Esophagus muscularis mucosa (tissue), 4 donors: ENCODE data around the gene GSN. TPM values are rescaled to one million over a fixed set of nuclear protein-coding genes. Genes with fewer than 3 reads are reported as not detected.

ENCODE experiments used
- DNase-seq: peaks from one replicate; pipeline ENCODE4 v3.0.0-alpha.2; 2017; ENCODE audit errors: extremely low spot score
- H3K27ac ChIP-seq, 4 donors: fragments of 200-600 bp; sonication (generic); replicated peaks in 1 of 4; 1 replicate in 3 of 4; 2 replicates in 1 of 4; pipeline ENCODE4 v1.5.1; 2016 to 2019; ENCODE audit warnings: mild to moderate bottlenecking in 1 of 4
- H3K27me3 ChIP-seq, 4 donors: fragments of 200-600 bp; sonication (generic); one replicate each; pipeline versions ENCODE4 v1.5.1 to v1.6.0; 2016 to 2019
- H3K36me3 ChIP-seq, 4 donors: fragments of 200-600 bp; sonication (generic); one replicate each; pipeline ENCODE4 v1.5.1; 2016 to 2019
- H3K4me1 ChIP-seq, 4 donors: fragments of 200-600 bp; sonication (generic); one replicate each; pipeline ENCODE4 v1.5.1; 2016 to 2019
- H3K4me3 ChIP-seq, 4 donors: fragments of 200-600 bp; sonication (generic); 1 replicate in 2 of 4; 2 replicates in 2 of 4; pipeline ENCODE4 v1.5.1; 2016 to 2019; ENCODE audit warnings: mild to moderate bottlenecking in 4 of 4, moderate library complexity in 1 of 4
- H3K9me3 ChIP-seq, 4 donors: fragments of 200-600 bp; sonication (generic); 1 replicate in 3 of 4; 2 replicates in 1 of 4; pipeline ENCODE4 v1.5.1; 2016 to 2019
- EP300 ChIP-seq: sonication (generic); formaldehyde crosslinking; IDR thresholded peaks from one replicate; pipeline ENCODE4 v1.6.1; 2017; ENCODE audit warnings: antibody characterized with exemption
- POLR2A ChIP-seq: fragments of 450-650 bp; IDR thresholded peaks from one replicate; pipeline ENCODE4 v1.6.1; 2017; ENCODE audit warnings: antibody characterized with exemption, moderate library complexity, mild to moderate bottlenecking, low read depth
- POLR2AphosphoS5 ChIP-seq, 2 donors: sonication (generic); formaldehyde crosslinking; IDR thresholded peaks; one replicate each; pipeline ENCODE4 v1.6.1; 2017; ENCODE audit warnings: antibody characterized with exemption in 2 of 2
- WGBS: methylation state at CpG from one replicate; pipeline ENCODE4 v1.1.5; 2018; 5-methylcytosine and 5-hydroxymethylcytosine counted together
- intact Hi-C: fragments of 100-400 bp; cut with DNase I; formaldehyde crosslinking; loops from one replicate; pipeline ENCODE4 v1.15.1; 2023
- total RNA-seq, 4 donors: library from RNA; depleted of rRNA; stranded (reverse); fragments of >200 nt; gene quantifications; one replicate each; pipeline versions ENCODE4 v1.1.0 to v1.2.1, GENCODE V29; 2016
- TF ChIP-seq, protein P1 (sequence below), 3 experiments: fragments of 200-600 bp in 2 of 3; fragments of 450-650 bp in 1 of 3; sonication (generic) in 2 of 3; IDR thresholded peaks; one replicate each; pipeline ENCODE4 v1.5.1; 2017 to 2019; ENCODE audit warnings: antibody characterized with exemption in 3 of 3, mild to moderate bottlenecking in 2 of 3, moderate library complexity in 1 of 3

GSN gene
- total RNA-seq, 4 donors from 2014 or later = 2,509 to 3,811 (median 3,170) TPM

DNA sequence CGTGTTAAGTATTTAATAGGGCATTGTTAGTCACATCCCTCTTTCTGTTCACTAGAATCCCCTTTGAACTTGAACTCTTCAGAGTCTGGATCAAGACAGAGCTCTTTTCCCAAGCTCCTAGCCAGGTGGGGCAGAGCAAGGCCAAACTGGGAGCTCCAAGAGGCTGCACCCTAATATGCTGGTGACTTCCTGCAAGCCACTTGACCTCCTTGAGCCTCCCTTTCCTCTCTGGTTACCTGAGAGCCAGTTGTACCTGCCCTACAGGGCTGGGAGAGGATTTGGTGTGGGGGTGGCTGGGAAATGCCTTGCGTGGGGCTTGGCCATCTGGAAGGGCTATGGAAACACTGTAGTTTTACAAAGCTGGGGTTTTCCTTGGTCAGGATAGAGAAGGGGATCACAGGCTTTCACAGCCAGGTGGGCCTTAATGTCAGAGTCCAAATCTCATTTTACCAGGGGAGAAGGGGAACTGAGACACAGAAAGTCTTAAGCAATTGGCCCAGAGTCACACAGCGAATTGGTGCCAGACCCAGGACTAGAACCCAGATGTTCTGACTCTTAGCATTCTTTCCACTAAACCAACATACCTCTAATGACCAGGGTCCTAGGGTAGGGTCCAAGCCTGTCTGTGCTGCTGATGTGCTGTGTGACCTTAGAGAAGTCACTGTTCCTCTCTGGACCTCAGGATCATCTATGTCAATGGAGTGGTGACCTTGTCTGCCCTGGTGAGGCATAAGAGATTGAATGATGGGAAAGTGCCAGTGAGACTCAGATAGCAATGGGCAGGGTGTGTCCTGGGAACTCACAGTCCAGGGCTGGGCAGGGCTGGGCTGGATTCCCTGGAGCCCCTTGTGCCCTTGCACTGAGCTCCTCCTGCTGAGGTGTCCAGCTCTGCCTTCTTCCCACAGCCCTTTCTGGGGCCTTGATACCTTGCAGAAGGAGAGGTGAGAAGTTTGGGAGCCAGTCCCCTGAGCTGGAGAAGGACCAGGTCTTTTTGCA, 35.8 kb downstream of the GSN start:
- H3K9me3 ChIP-seq = no peaks in the 10 kb centered on the region
- no peaks in the 10 kb centered on the region for H3K27me3 ChIP-seq
- intact Hi-C loops = no loop called here
- TF ChIP-seq EP300 (no peak), POLR2AphosphoS5 (IDR thresholded peaks at IDR 0.05) (no peak), POLR2A (no peak)
- TF ChIP-seq, protein P1, sequence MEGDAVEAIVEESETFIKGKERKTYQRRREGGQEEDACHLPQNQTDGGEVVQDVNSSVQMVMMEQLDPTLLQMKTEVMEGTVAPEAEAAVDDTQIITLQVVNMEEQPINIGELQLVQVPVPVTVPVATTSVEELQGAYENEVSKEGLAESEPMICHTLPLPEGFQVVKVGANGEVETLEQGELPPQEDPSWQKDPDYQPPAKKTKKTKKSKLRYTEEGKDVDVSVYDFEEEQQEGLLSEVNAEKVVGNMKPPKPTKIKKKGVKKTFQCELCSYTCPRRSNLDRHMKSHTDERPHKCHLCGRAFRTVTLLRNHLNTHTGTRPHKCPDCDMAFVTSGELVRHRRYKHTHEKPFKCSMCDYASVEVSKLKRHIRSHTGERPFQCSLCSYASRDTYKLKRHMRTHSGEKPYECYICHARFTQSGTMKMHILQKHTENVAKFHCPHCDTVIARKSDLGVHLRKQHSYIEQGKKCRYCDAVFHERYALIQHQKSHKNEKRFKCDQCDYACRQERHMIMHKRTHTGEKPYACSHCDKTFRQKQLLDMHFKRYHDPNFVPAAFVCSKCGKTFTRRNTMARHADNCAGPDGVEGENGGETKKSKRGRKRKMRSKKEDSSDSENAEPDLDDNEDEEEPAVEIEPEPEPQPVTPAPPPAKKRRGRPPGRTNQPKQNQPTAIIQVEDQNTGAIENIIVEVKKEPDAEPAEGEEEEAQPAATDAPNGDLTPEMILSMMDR (IDR thresholded peaks at IDR 0.05) = no peak
- H3K36me3 ChIP-seq = peaks cover 57 to 76% (median 71%) of the 10 kb centered on the region in 4 donors
- peaks cover 55 to 96% (median 92%) of the 10 kb centered on the region in 4 donors for H3K4me1 ChIP-seq
- peak overlapping the region; percentile 61 to 76 (median 70) for H3K4me3 ChIP-seq
- no peak for DNase-seq
- WGBS = 77% methylated on average over 3 of the region's 3 CpGs
- H3K27ac ChIP-seq = peak overlapping the region; percentile 93 to 99 (median 95)

DNA sequence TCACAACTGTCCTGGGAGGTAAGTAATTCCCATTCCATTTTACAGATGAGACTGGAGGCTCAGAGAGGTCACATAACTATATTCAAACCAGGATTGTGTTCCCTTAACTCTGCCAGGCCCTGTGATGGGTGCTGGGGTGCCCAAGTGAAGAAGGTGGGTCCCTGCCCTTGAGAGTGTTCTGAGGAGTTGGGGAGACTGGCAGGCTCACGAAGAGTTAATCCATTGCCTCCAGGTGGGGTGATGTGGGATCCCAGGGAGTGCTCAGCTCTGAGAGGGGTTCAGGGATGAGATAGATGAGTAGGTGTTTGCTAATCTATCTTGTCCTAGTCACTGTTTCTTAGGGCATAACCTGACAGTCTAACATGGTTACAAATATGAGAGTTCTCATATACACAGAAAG, 36.7 kb downstream of the GSN start:
- no peak for DNase-seq
- WGBS = no CpG with 5 or more reads among the region's 1 CpG
- TF ChIP-seq, protein P1 (IDR thresholded peaks at IDR 0.05) = no peak
- TF ChIP-seq POLR2AphosphoS5 (IDR thresholded peaks at IDR 0.05) = no peak
- TF ChIP-seq EP300 = no peak
- no peak for TF ChIP-seq POLR2A
- Histone ChIP-seq H3K36me3 (peaks cover 64 to 86% (median 81%) of the 10 kb centered on the region in 4 donors), H3K9me3 (no peaks in the 10 kb centered on the region), H3K27me3 (no peaks in the 10 kb centered on the region), H3K4me3 (peak overlapping the region; percentile 61 to 76 (median 70)), H3K27ac (peak overlapping the region; percentile 93 to 99 (median 95)), H3K4me1 (peaks cover 56 to 95% (median 91%) of the 10 kb centered on the region in 4 donors)
- intact Hi-C loops = loop anchor here (5.0 kb wide), 1 partner anchor 92 kb away; no protein-coding TSS in a partner anchor

DNA sequence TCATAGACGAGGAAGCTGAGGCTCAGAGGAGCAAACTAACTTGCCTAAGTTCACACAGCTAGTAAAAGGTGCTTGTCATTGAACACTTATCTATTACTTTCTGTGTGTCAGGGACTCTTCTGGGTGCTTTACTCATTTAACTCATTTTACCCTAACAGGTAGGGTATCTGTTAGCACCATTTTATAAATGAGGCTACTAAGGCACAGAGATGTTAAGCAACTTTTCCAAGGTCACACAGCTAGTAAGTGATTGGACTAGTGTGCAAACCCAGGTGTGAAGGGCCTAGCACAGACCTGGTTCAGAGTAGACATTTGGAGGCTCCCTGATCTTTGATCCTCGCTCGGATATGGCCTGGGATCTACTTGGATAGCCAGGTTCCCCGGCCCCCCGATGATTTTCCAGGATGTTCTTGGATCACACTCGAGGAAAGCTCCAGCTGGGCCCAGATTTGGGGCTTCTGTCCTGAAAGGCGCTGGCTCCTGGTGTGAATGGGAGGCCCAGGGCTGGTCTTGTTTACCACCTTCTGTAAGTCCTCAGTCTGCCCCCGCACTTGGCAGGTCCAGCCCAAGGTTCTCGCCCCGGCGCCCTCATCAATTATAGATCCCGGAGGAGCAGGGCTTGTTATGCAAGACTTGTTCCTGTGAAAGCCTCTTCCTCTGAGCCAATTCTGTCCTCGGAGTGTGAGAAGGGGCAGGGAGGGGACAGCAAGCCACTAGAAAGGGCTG, 37.5 kb downstream of the GSN start:
- Histone ChIP-seq H3K36me3 (peaks cover 69 to 93% (median 88%) of the 10 kb centered on the region in 4 donors), H3K27ac (peak overlapping the region; percentile 93 to 99 (median 95)), H3K9me3 (no peaks in the 10 kb centered on the region), H3K4me1 (peaks cover 56 to 99% (median 94%) of the 10 kb centered on the region in 4 donors), H3K4me3 (peak overlapping the region; percentile 61 to 76 (median 70)), H3K27me3 (no peaks in the 10 kb centered on the region)
- peak; percentile 60 to 69 for TF ChIP-seq POLR2AphosphoS5 (IDR thresholded peaks at IDR 0.05)
- TF ChIP-seq, protein P1 (IDR thresholded peaks at IDR 0.05) = no peak
- WGBS = 45% methylated on average over 9 of the region's 13 CpGs
- DNase-seq = peak; percentile 96
- intact Hi-C loops = loop anchor here (5.0 kb wide), 1 partner anchor 93 kb away; no protein-coding TSS in a partner anchor

DNA sequence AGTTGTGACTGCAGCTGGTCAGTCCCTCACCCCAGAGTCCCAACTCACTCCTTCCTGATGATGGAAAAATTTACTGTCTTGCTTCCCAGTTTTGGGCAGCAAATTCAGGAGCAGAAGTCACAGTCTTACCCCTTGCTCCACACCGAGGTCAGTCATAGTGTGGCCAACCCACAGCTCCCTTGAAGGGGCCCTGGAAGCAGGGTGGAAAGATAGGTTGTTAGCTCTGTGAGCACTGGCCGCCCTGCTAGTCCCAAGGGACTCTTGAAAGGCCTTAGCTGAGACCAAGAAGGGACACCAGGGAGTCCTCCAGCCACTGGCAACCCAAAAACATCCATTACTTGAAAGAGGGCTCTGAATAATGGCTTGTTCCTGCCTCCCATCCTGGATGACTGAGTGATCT, 40.0 kb downstream of the GSN start:
- WGBS = 70% methylated on average over 2 of the region's 2 CpGs
- Histone ChIP-seq H3K4me3 (no peak overlapping the region), H3K27ac (peak overlapping the region; percentile 69 to 99 (median 95)), H3K36me3 (peaks cover 82 to 100% (median 98%) of the 10 kb centered on the region in 4 donors), H3K4me1 (peaks cover 44 to 99% (median 91%) of the 10 kb centered on the region in 4 donors), H3K27me3 (no peaks in the 10 kb centered on the region), H3K9me3 (no peaks in the 10 kb centered on the region)
- no peak for TF ChIP-seq POLR2A
- peak in 1 of 2 donors; percentile 2 for TF ChIP-seq POLR2AphosphoS5 (IDR thresholded peaks at IDR 0.05)
- TF ChIP-seq, protein P1 (IDR thresholded peaks at IDR 0.05) = no peak
- DNase-seq = no peak
- intact Hi-C loops = loop anchor here (5.0 kb wide), 1 partner anchor 96 kb away; no protein-coding TSS in a partner anchor
